ENCODE measurements around the gene YES1.

GRCh38 chr18:830315-830901, 18.4 kb upstream of the YES1 start:
- no peak for TF ChIP-seq CTCF (IDR thresholded peaks at IDR 0.05; ENCODE audit: low read length)
- no peak for TF ChIP-seq EZH2 (IDR thresholded peaks at IDR 0.05; ENCODE audit: borderline replicate concordance, low read length)
